HT-29 (cell line): Measurements from ENCODE around the gene STARD3. TPM values are rescaled to one million over a fixed set of nuclear protein-coding genes. Genes with fewer than 3 reads are reported as not detected.

Experiments
- DNase-seq: peaks from one replicate; pipeline ENCODE4 v3.0.0-alpha.2; 2015; ENCODE audit warnings: low spot score
- total RNA-seq: library from RNA; depleted of rRNA; stranded (reverse); fragments of >200 nt; shearing (Covaris generic); gene quantifications from 2 replicates; pipeline ENCODE4 v1.2.3, GENCODE V29; 2014

The STARD3 gene
- total RNA-seq, 1 experiment from 2014 or later: 50.8 TPM

- no peak for DNase-seq
Observed at GRCh38 chr17:39603304-39604016, 33.5 kb upstream of the STARD3 start.

GRCh38 chr17:39604911-39605491 is 31.9 kb upstream of the STARD3 start:
- DNase-seq: no peak

- DNase-seq: no peak
Observed at GRCh38 chr17:39605492-39606433, 31.2 kb upstream of the STARD3 start.

GRCh38 chr17:39606434-39607056 is 30.4 kb upstream of the STARD3 start:
- DNase-seq: no peak

GRCh38 chr17:39607057-39607850 is 29.7 kb upstream of the STARD3 start:
- DNase-seq: no peak

- no peak for DNase-seq
Observed at GRCh38 chr17:39607851-39608130, 29.2 kb upstream of the STARD3 start, which contains the start of gene NEUROD2. Gene NEUROD2 (minus strand): TSS chr17:39607920. CDS start chr17:39606599, 1,321 bp downstream.

GRCh38 chr17:39608142-39608981 is 28.6 kb upstream of the STARD3 start:
- no peak for DNase-seq

GRCh38 chr17:39609416-39610025 is 27.4 kb upstream of the STARD3 start:
- no peak for DNase-seq

- no peak for DNase-seq
Observed at GRCh38 chr17:39611401-39612112, 25.4 kb upstream of the STARD3 start.

- no peak for DNase-seq
Observed at GRCh38 chr17:39612291-39612894, 24.6 kb upstream of the STARD3 start.

GRCh38 chr17:39612935-39613464 is 23.9 kb upstream of the STARD3 start:
- DNase-seq: no peak

- no peak for DNase-seq
Observed at GRCh38 chr17:39614545-39615157, 22.3 kb upstream of the STARD3 start.

GRCh38 chr17:39615434-39615833 is 21.5 kb upstream of the STARD3 start:
- DNase-seq: no peak

- DNase-seq: no peak
Observed at GRCh38 chr17:39617100-39617445, 19.9 kb upstream of the STARD3 start.

GRCh38 chr17:39617446-39618245 is 19.3 kb upstream of the STARD3 start:
- peak; percentile 84 for DNase-seq

GRCh38 chr17:39618246-39618913 is 18.6 kb upstream of the STARD3 start:
- peak; percentile 63 for DNase-seq
